WTC11 (cell line): Measurements from ENCODE around the gene FCRL6. TPM values are rescaled to one million over a fixed set of nuclear protein-coding genes. Genes with fewer than 3 reads are reported as not detected.

Experiments used
- ATAC-seq: fragments of 200-7000 bp; cut with Tn5 transposase; 2 replicates; pipeline ENCODE4 v1.10.0; 2021; ENCODE audit warnings: mild to moderate bottlenecking, moderate library complexity
- CTCF ChIA-PET: fragments of 300-600 bp; sonication (Branson Sonifier 250); formaldehyde crosslinking; loops from one replicate; lab custom pipeline; 2021; ENCODE audit warnings: antibody characterized with exemption; lab: Charles Lee
- POLR2A ChIA-PET: fragments of 350-600 bp; sonication (Branson Sonifier 250); formaldehyde crosslinking; loops from one replicate; lab custom pipeline; 2021; ENCODE audit warnings: antibody characterized with exemption; lab: Charles Lee
- DNase-seq: peaks from one replicate; pipeline ENCODE4 v3.0.0; 2021; ENCODE audit warnings: low spot score
- H3K27ac Mint-ChIP-seq: 2 replicates; pipeline ENCODE4 v1.8.0; 2021; ENCODE audit warnings: mixed read lengths
- H3K27me3 Mint-ChIP-seq: 2 replicates; pipeline ENCODE4 v1.8.0; 2021; ENCODE audit warnings: low read depth, mild to moderate bottlenecking, moderate library complexity, mixed read lengths
- H3K36me3 Mint-ChIP-seq: 2 replicates; pipeline ENCODE4 v1.8.0; 2021; ENCODE audit warnings: mixed read lengths
- H3K4me1 Mint-ChIP-seq: 2 replicates; pipeline ENCODE4 v1.8.0; 2022; ENCODE audit warnings: mixed read lengths
- H3K4me3 Mint-ChIP-seq: 2 replicates; pipeline ENCODE4 v1.8.0; 2021; ENCODE audit warnings: mild to moderate bottlenecking, moderate library complexity, mixed read lengths
- H3K9me3 Mint-ChIP-seq: 2 replicates; pipeline ENCODE4 v1.8.0; 2021; ENCODE audit warnings: mixed read lengths
- ATF6 ChIP-seq: sonication (generic); formaldehyde crosslinking; IDR thresholded peaks from 2 replicates; pipeline ENCODE4 v1.8.1; 2023; ENCODE audit warnings: mild to moderate bottlenecking, missing genetic modification reagents
- CREB1 ChIP-seq: sonication (generic); formaldehyde crosslinking; IDR thresholded peaks from 2 replicates; pipeline ENCODE4 v1.8.0; 2023; ENCODE audit warnings: mild to moderate bottlenecking, missing genetic modification reagents
- E2F5 ChIP-seq: sonication (generic); formaldehyde crosslinking; IDR thresholded peaks from 2 replicates; pipeline ENCODE4 v1.8.1; 2022; ENCODE audit warnings: mild to moderate bottlenecking, moderate library complexity, missing genetic modification reagents
- ESRRA ChIP-seq: sonication (generic); formaldehyde crosslinking; IDR thresholded peaks from 2 replicates; pipeline ENCODE4 v1.8.1; 2022; ENCODE audit warnings: mild to moderate bottlenecking, missing genetic modification reagents, borderline replicate concordance
- FOXJ3 ChIP-seq: sonication (generic); formaldehyde crosslinking; IDR thresholded peaks from 2 replicates; pipeline ENCODE4 v1.9.0; 2021; ENCODE audit warnings: missing genetic modification reagents, mild to moderate bottlenecking, borderline replicate concordance
- FOXP1 ChIP-seq: sonication (generic); formaldehyde crosslinking; IDR thresholded peaks from 2 replicates; pipeline ENCODE4 v1.8.0; 2022; ENCODE audit warnings: missing genetic modification reagents, mild to moderate bottlenecking, moderate library complexity, borderline replicate concordance
- GABPB1 ChIP-seq: sonication (generic); formaldehyde crosslinking; IDR thresholded peaks from 2 replicates; pipeline ENCODE4 v1.8.1; 2023; ENCODE audit warnings: mild to moderate bottlenecking, missing genetic modification reagents
- HMGA2 ChIP-seq: fragments of 250-450 bp; sonication (Bioruptor Pico); IDR thresholded peaks from 2 replicates; pipeline ENCODE4 v1.4.0; 2021; ENCODE audit warnings: mild to moderate bottlenecking, moderate library complexity
- HMGXB4 ChIP-seq: sonication (generic); formaldehyde crosslinking; IDR thresholded peaks from 2 replicates; pipeline ENCODE4 v1.8.1; 2023; ENCODE audit warnings: mild to moderate bottlenecking, moderate library complexity, missing genetic modification reagents
- KAT7 ChIP-seq: sonication (generic); formaldehyde crosslinking; IDR thresholded peaks from 2 replicates; pipeline ENCODE4 v1.8.1; 2023; ENCODE audit warnings: missing genetic modification reagents, mild to moderate bottlenecking, borderline replicate concordance
- NR1H2 ChIP-seq: sonication (generic); formaldehyde crosslinking; IDR thresholded peaks from 2 replicates; pipeline ENCODE4 v1.9.0; 2021; ENCODE audit warnings: mild to moderate bottlenecking, moderate library complexity, missing genetic modification reagents
- OVOL2 ChIP-seq: fragments of 250-450 bp; sonication (Bioruptor Pico); IDR thresholded peaks from 2 replicates; pipeline ENCODE4 v1.9.0; 2021; ENCODE audit warnings: mild to moderate bottlenecking, borderline replicate concordance
- PRRX2 ChIP-seq: fragments of 250-450 bp; sonication (Bioruptor Pico); IDR thresholded peaks from 2 replicates; pipeline ENCODE4 v1.8.0; 2021; ENCODE audit warnings: mild to moderate bottlenecking
- SP1 ChIP-seq: sonication (generic); formaldehyde crosslinking; conservative IDR thresholded peaks from 2 replicates; pipeline ENCODE4 v1.8.1; 2022; ENCODE audit warnings: missing genetic modification reagents
- TEAD1 ChIP-seq: sonication (generic); formaldehyde crosslinking; IDR thresholded peaks from 2 replicates; pipeline ENCODE4 v1.8.0; 2022; ENCODE audit warnings: mild to moderate bottlenecking, missing genetic modification reagents
- ZBTB43 ChIP-seq: sonication (generic); formaldehyde crosslinking; IDR thresholded peaks from 2 replicates; pipeline ENCODE4 v1.8.1; 2023; ENCODE audit warnings: mild to moderate bottlenecking, missing genetic modification reagents
- ZNF232 ChIP-seq: sonication (generic); formaldehyde crosslinking; IDR thresholded peaks from 2 replicates; pipeline ENCODE4 v1.8.0; 2022; ENCODE audit warnings: mild to moderate bottlenecking, missing genetic modification reagents
- ZNF423 ChIP-seq: fragments of 250-450 bp; sonication (Bioruptor Pico); IDR thresholded peaks from 2 replicates; pipeline ENCODE4 v2.1.2; 2022; ENCODE audit warnings: mild to moderate bottlenecking, moderate library complexity
- ZNF512 ChIP-seq: sonication (generic); formaldehyde crosslinking; IDR thresholded peaks from 2 replicates; pipeline ENCODE4 v1.8.1; 2022; ENCODE audit warnings: missing genetic modification reagents, borderline replicate concordance
- ZSCAN18 ChIP-seq: fragments of 250-450 bp; sonication (Bioruptor Pico); IDR thresholded peaks from 2 replicates; pipeline ENCODE4 v2.1.2; 2022; ENCODE audit warnings: mild to moderate bottlenecking, moderate library complexity
- total RNA-seq: library from RNA; stranded (reverse); gene quantifications from 3 replicates; pipeline ENCODE4 v1.2.3, GENCODE V29; 2021

Gene FCRL6
- total RNA-seq, 1 experiment from 2014 or later: not detected

- ChIA-PET POLR2A (no interaction called here), CTCF (interaction anchor here (0.8 to 6.0 kb wide), 8 partner anchors 21 to 176 kb away, joined by 3 to 41 read pairs (median 8); partner anchors contain the start of gene DUSP23)
- ATAC-seq (no peak), DNase-seq (no peak)
- H3K27me3 Mint-ChIP-seq: peaks cover 18% of the 10 kb centered on the region
- H3K9me3 Mint-ChIP-seq: no peaks in the 10 kb centered on the region
- H3K27ac Mint-ChIP-seq: no peak overlapping the region
- peaks cover 5% of the 10 kb centered on the region for H3K4me1 Mint-ChIP-seq
- no peak for TF ChIP-seq ZBTB43
- TF ChIP-seq CREB1 (CRISPR knock-in tag): no peak
- TF ChIP-seq ZNF232: no peak
- H3K4me3 Mint-ChIP-seq: no peak overlapping the region
- no peaks in the 10 kb centered on the region for H3K36me3 Mint-ChIP-seq
Measured at GRCh38 chr1:159830722-159831121, 28.6 kb downstream of the FCRL6 start.

- Mint-ChIP-seq H3K27me3 (peaks cover 18% of the 10 kb centered on the region), H3K36me3 (no peaks in the 10 kb centered on the region), H3K27ac (no peak overlapping the region), H3K4me1 (peaks cover 8% of the 10 kb centered on the region), H3K4me3 (no peak overlapping the region), H3K9me3 (no peaks in the 10 kb centered on the region)
- POLR2A ChIA-PET: no interaction called here
- CTCF ChIA-PET: interaction anchor here (0.8 to 6.0 kb wide), 9 partner anchors 10 to 175 kb away, joined by 3 to 41 read pairs (median 5); partner anchors contain the start of gene DUSP23
- DNase-seq: no peak
- peak; percentile 20; the same call in 1 of the 2 replicates for ATAC-seq
- TF ChIP-seq KAT7 (CRISPR knock-in tag): no peak
- no peak for TF ChIP-seq HMGA2 (CRISPR knock-in tag)
Measured at GRCh38 chr1:159831412-159832141, 29.4 kb downstream of the FCRL6 start.

- Mint-ChIP-seq H3K4me1 (peaks cover 8% of the 10 kb centered on the region), H3K27ac (no peak overlapping the region), H3K27me3 (peaks cover 18% of the 10 kb centered on the region), H3K36me3 (no peaks in the 10 kb centered on the region), H3K9me3 (no peaks in the 10 kb centered on the region), H3K4me3 (no peak overlapping the region)
- ATAC-seq (no peak), DNase-seq (no peak)
- POLR2A ChIA-PET: no interaction called here
- CTCF ChIA-PET: interaction anchor here (0.8 to 6.0 kb wide), 8 partner anchors 19 to 174 kb away, joined by 3 to 41 read pairs (median 6); partner anchors contain the start of gene DUSP23
- TF ChIP-seq E2F5 (CRISPR knock-in tag) (no peak), PRRX2 (CRISPR knock-in tag) (no peak), NR1H2 (CRISPR knock-in tag) (no peak), TEAD1 (CRISPR knock-in tag) (no peak), ZNF423 (CRISPR knock-in tag) (no peak), ZBTB43 (no peak), ZSCAN18 (no peak), ESRRA (CRISPR knock-in tag) (no peak), SP1 (CRISPR knock-in tag) (no peak), GABPB1 (CRISPR knock-in tag) (no peak), ATF6 (CRISPR knock-in tag) (no peak), FOXP1 (CRISPR knock-in tag) (no peak), CREB1 (CRISPR knock-in tag) (no peak), FOXJ3 (CRISPR knock-in tag) (no peak), OVOL2 (CRISPR knock-in tag) (no peak), HMGXB4 (CRISPR knock-in tag) (no peak), KAT7 (CRISPR knock-in tag) (no peak), ZNF512 (CRISPR knock-in tag) (no peak)
Measured at GRCh38 chr1:159832309-159832708, 30.1 kb downstream of the FCRL6 start.
